Measurements from ENCODE around the gene ANKRD39.

- no peak for TF ChIP-seq POLR2AphosphoS5 (IDR thresholded peaks at IDR 0.05; ENCODE audit: low read depth, low read length)
- TF ChIP-seq, protein P1, sequence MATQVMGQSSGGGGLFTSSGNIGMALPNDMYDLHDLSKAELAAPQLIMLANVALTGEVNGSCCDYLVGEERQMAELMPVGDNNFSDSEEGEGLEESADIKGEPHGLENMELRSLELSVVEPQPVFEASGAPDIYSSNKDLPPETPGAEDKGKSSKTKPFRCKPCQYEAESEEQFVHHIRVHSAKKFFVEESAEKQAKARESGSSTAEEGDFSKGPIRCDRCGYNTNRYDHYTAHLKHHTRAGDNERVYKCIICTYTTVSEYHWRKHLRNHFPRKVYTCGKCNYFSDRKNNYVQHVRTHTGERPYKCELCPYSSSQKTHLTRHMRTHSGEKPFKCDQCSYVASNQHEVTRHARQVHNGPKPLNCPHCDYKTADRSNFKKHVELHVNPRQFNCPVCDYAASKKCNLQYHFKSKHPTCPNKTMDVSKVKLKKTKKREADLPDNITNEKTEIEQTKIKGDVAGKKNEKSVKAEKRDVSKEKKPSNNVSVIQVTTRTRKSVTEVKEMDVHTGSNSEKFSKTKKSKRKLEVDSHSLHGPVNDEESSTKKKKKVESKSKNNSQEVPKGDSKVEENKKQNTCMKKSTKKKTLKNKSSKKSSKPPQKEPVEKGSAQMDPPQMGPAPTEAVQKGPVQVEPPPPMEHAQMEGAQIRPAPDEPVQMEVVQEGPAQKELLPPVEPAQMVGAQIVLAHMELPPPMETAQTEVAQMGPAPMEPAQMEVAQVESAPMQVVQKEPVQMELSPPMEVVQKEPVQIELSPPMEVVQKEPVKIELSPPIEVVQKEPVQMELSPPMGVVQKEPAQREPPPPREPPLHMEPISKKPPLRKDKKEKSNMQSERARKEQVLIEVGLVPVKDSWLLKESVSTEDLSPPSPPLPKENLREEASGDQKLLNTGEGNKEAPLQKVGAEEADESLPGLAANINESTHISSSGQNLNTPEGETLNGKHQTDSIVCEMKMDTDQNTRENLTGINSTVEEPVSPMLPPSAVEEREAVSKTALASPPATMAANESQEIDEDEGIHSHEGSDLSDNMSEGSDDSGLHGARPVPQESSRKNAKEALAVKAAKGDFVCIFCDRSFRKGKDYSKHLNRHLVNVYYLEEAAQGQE (IDR thresholded peaks at IDR 0.05; ENCODE audit: insufficient read depth in 1 of 2, low read depth in 2 of 2, low read length in 2 of 2) = no peak
- TF ChIP-seq TAF1 (IDR thresholded peaks at IDR 0.05; ENCODE audit: borderline replicate concordance, insufficient read depth, low read length) = no peak
Measured at GRCh38 chr2:96817882-96818281, 39.9 kb downstream of the ANKRD39 start.

Data from PFSK-1 (cell line).